Keratinocyte (primary cell): ENCODE results near the gene LMTK2. TPM values are rescaled to one million over a fixed set of nuclear protein-coding genes. Genes with fewer than 3 reads are reported as not detected.

ENCODE experiments used
- DNase-seq: peaks from one replicate; pipeline ENCODE4 v3.0.0-alpha.2; 2011; ENCODE audit warnings: low read depth, missing footprints, low spot score
- FAIRE-seq: peaks from 2 replicates; lab custom pipeline; 2011; peaks lifted over from hg19 to GRCh38; lab: Jason Lieb, UNC
- H2AFZ ChIP-seq: 2 replicates; pipeline ENCODE4 v1.6.0; 2012; ENCODE audit warnings: low read length, control low read depth, inconsistent platforms; ENCODE audit not compliant: control insufficient read depth
- H3K27ac ChIP-seq: 2 replicates; pipeline ENCODE4 v1.5.1; 2011; ENCODE audit warnings: low read length; ENCODE audit not compliant: control insufficient read depth, insufficient read depth
- H3K27me3 ChIP-seq: 3 replicates; pipeline ENCODE4 v1.6.0; 2011; ENCODE audit warnings: low read length; ENCODE audit not compliant: control insufficient read depth, insufficient read depth; ENCODE audit errors: extremely low read depth
- H3K36me3 ChIP-seq, 2 experiments: 2 replicates in 1 of 2; 3 replicates in 1 of 2; pipeline ENCODE4 v1.5.1; 2011; ENCODE audit warnings: low read length in 2 of 2, mild to moderate bottlenecking in 1 of 2; ENCODE audit not compliant: control insufficient read depth in 2 of 2, insufficient read depth in 2 of 2; ENCODE audit errors: extremely low read depth in 1 of 2
- H3K4me1 ChIP-seq: 3 replicates; pipeline ENCODE4 v1.5.1; 2011; ENCODE audit warnings: low read length; ENCODE audit not compliant: control insufficient read depth, insufficient read depth; ENCODE audit errors: extremely low read depth
- H3K4me2 ChIP-seq: 3 replicates; pipeline ENCODE4 v1.6.0; 2011; ENCODE audit warnings: low read depth, low read length; ENCODE audit not compliant: control insufficient read depth, insufficient read depth; ENCODE audit errors: extremely low read depth
- H3K4me3 ChIP-seq, 3 experiments: fragments of 200-600 bp in 1 of 3; sonication (generic) in 1 of 3; 2 replicates in 2 of 3; 3 replicates in 1 of 3; pipeline ENCODE4 v1.5.1; 2011 to 2016; ENCODE audit warnings: low read length in 3 of 3, mild to moderate bottlenecking in 3 of 3, control low read depth in 2 of 3, inconsistent platforms in 1 of 3, low read depth in 1 of 3, mixed read lengths in 1 of 3, mixed run types in 1 of 3, moderate library complexity in 1 of 3; ENCODE audit not compliant: control insufficient read depth in 2 of 3, insufficient read depth in 2 of 3; ENCODE audit errors: extremely low read depth in 1 of 3
- H3K79me2 ChIP-seq: 2 replicates; pipeline ENCODE4 v1.6.0; 2012; ENCODE audit warnings: low read length; ENCODE audit not compliant: control insufficient read depth, insufficient read depth
- H3K9ac ChIP-seq: 3 replicates; pipeline ENCODE4 v1.6.0; 2011; ENCODE audit warnings: low read length; ENCODE audit not compliant: control insufficient read depth, insufficient read depth; ENCODE audit errors: extremely low read depth
- H3K9me1 ChIP-seq: 3 replicates; pipeline ENCODE4 v1.6.0; 2011; ENCODE audit warnings: low read length; ENCODE audit not compliant: control insufficient read depth, insufficient read depth; ENCODE audit errors: extremely low read depth
- H3K9me3 ChIP-seq: 2 replicates; pipeline ENCODE4 v1.5.1; 2012; ENCODE audit warnings: low read depth, low read length; ENCODE audit not compliant: control insufficient read depth
- H4K20me1 ChIP-seq: 3 replicates; pipeline ENCODE4 v1.6.0; 2011; ENCODE audit warnings: low read length; ENCODE audit not compliant: control insufficient read depth, insufficient read depth; ENCODE audit errors: extremely low read depth
- CTCF ChIP-seq, 3 experiments: IDR thresholded peaks in 1 of 3; conservative IDR thresholded peaks in 1 of 3; optimal IDR thresholded peaks in 1 of 3; 2 replicates in 2 of 3; 3 replicates in 1 of 3; pipeline versions ENCODE3 to v1.5.1; 2011; ENCODE audit warnings: low read length in 3 of 3, mild to moderate bottlenecking in 3 of 3, moderate library complexity in 2 of 3, control low read depth in 1 of 3, inconsistent platforms in 1 of 3; ENCODE audit not compliant: insufficient read depth in 2 of 3; ENCODE audit errors: extremely low read depth in 1 of 3
- EZH2 ChIP-seq: IDR thresholded peaks from one replicate; pipeline ENCODE4 v1.6.1; 2012; ENCODE audit warnings: inconsistent platforms, mild to moderate bottlenecking, low read length, moderate library complexity
- dilution Hi-C: fragments of 300-500 bp; cut with MboI; formaldehyde crosslinking; loops from one replicate; pipeline ENCODE4 v1.7.0; 2020; ENCODE audit warnings: low sequenced_read_pairs; ENCODE audit not compliant: extremely low pct_ligation_motif_present
- polyA plus RNA-seq, 5 experiments: library from polyadenylated mRNA; depleted of rRNA in 3 of 5; stranded (reverse) in 3 of 5; stranded (forward) in 1 of 5; unstranded in 1 of 5; fragments of >200 nt; gene quantifications; 1 replicate in 1 of 5; 2 replicates in 3 of 5; 3 replicates in 1 of 5; pipeline versions ENCODE4 v1.2.1 to v1.2.3, GENCODE V29; 2011 to 2012; ENCODE audit warnings: missing spikeins in 2 of 5, low read depth in 1 of 5, low replicate concordance in 1 of 5

The LMTK2 gene
- polyA plus RNA-seq, 1 donor (not counting 4 experiments of a cell fraction or from before 2014, with no cell fraction given), result 6.6 TPM

- Histone ChIP-seq H3K4me2 (no peak overlapping the region), H3K9me3 (peaks cover 4% of the 10 kb centered on the region), H3K4me3 (no peak overlapping the region), H2AFZ (no peak overlapping the region), H3K79me2 (no peaks in the 10 kb centered on the region), H3K36me3 (no peaks in the 10 kb centered on the region), H3K27me3 (no peaks in the 10 kb centered on the region), H3K9me1 (no peaks in the 10 kb centered on the region), H4K20me1 (no peaks in the 10 kb centered on the region), H3K4me1 (peaks cover 3% of the 10 kb centered on the region), H3K27ac (no peak overlapping the region), H3K9ac (no peak overlapping the region)
- dilution Hi-C loops, result no loop called here
- FAIRE-seq, result no peak
- no peak for TF ChIP-seq CTCF (optimal IDR thresholded peaks at IDR 0.05 in 1 of 3, IDR thresholded peaks at IDR 0.05 in 1 of 3, conservative IDR thresholded peaks at IDR 0.05 in 1 of 3; ENCODE audit: extremely low read depth in 1 of 3, insufficient read depth in 2 of 3, low read length in 3 of 3)
- TF ChIP-seq EZH2, result no peak
- no peak for DNase-seq
Observed at GRCh38 chr7:98091523-98091922, 15.1 kb upstream of the LMTK2 start.

GRCh38 chr7:98097042-98097645 lies 9.5 kb upstream of the LMTK2 start:
- FAIRE-seq, result no peak
- H3K9ac ChIP-seq, result no peak overlapping the region
- H3K27me3 ChIP-seq, result no peaks in the 10 kb centered on the region
- no peak for DNase-seq
- no peak overlapping the region for H2AFZ ChIP-seq
- H3K36me3 ChIP-seq, result no peaks in the 10 kb centered on the region
- no peak overlapping the region for H3K4me3 ChIP-seq
- H3K79me2 ChIP-seq, result no peaks in the 10 kb centered on the region
- TF ChIP-seq EZH2, result no peak
- no peak for TF ChIP-seq CTCF (optimal IDR thresholded peaks at IDR 0.05 in 1 of 3, IDR thresholded peaks at IDR 0.05 in 1 of 3, conservative IDR thresholded peaks at IDR 0.05 in 1 of 3; ENCODE audit: extremely low read depth in 1 of 3, insufficient read depth in 2 of 3, low read length in 3 of 3)
- H3K4me2 ChIP-seq, result no peak overlapping the region
- H3K9me1 ChIP-seq, result no peaks in the 10 kb centered on the region
- H4K20me1 ChIP-seq, result no peaks in the 10 kb centered on the region
- no peaks in the 10 kb centered on the region for H3K9me3 ChIP-seq
- H3K4me1 ChIP-seq, result no peaks in the 10 kb centered on the region
- no peak overlapping the region for H3K27ac ChIP-seq
- dilution Hi-C loops, result no loop called here
